SK-N-DZ (cell line): ENCODE results near the gene KIAA1671.

Source experiments
- DNase-seq: peaks from one replicate; pipeline ENCODE4 v3.0.0-alpha.2; 2015; ENCODE audit warnings: low spot score

Gene KIAA1671

GRCh38 chr22:25085930-25086901, 133.7 kb downstream of the KIAA1671 start:
- no peak for DNase-seq

GRCh38 chr22:25086902-25087282, 134.4 kb downstream of the KIAA1671 start:
- DNase-seq: no peak

- no peak for DNase-seq
Observed at GRCh38 chr22:25090225-25090890, 137.8 kb downstream of the KIAA1671 start.

- DNase-seq: no peak
Observed at GRCh38 chr22:25091458-25091857, 138.9 kb downstream of the KIAA1671 start.

- no peak for DNase-seq
Observed at GRCh38 chr22:25092119-25092518, 139.6 kb downstream of the KIAA1671 start.

- DNase-seq: no peak
Observed at GRCh38 chr22:25094579-25094978, 142.1 kb downstream of the KIAA1671 start.

- no peak for DNase-seq
Observed at GRCh38 chr22:25095869-25096268, 143.4 kb downstream of the KIAA1671 start.

- DNase-seq: no peak
Observed at GRCh38 chr22:25096638-25097405, 144.3 kb downstream of the KIAA1671 start.

- DNase-seq: no peak
Observed at GRCh38 chr22:25098445-25099081, 146.0 kb downstream of the KIAA1671 start.

- no peak for DNase-seq
Observed at GRCh38 chr22:25099202-25099601, 146.7 kb downstream of the KIAA1671 start.

- no peak for DNase-seq
Observed at GRCh38 chr22:25100402-25100801, 147.9 kb downstream of the KIAA1671 start.

GRCh38 chr22:25100948-25101347, 148.4 kb downstream of the KIAA1671 start:
- no peak for DNase-seq

- DNase-seq: no peak
Observed at GRCh38 chr22:25101501-25101900, 149.0 kb downstream of the KIAA1671 start.

- no peak for DNase-seq
Observed at GRCh38 chr22:25101986-25102385, 149.5 kb downstream of the KIAA1671 start.

GRCh38 chr22:25102722-25103121, 150.2 kb downstream of the KIAA1671 start:
- DNase-seq: no peak

- DNase-seq: no peak
Observed at GRCh38 chr22:25104367-25104766, 151.9 kb downstream of the KIAA1671 start.

GRCh38 chr22:25105817-25106650, 153.5 kb downstream of the KIAA1671 start:
- no peak for DNase-seq

GRCh38 chr22:25109878-25110595, 157.5 kb downstream of the KIAA1671 start:
- no peak for DNase-seq

GRCh38 chr22:25110596-25110845, 158.0 kb downstream of the KIAA1671 start:
- no peak for DNase-seq
